H9 (cell line): ENCODE measurements around the gene RPP14. TPM values are rescaled to one million over a fixed set of nuclear protein-coding genes. Genes with fewer than 3 reads are reported as not detected.

Source experiments
- DNase-seq: peaks from one replicate; pipeline ENCODE4 v3.0.0-alpha.2; 2017
- H2AFZ ChIP-seq: one replicate; pipeline ENCODE4 v1.6.1; 2013; ENCODE audit warnings: mild to moderate bottlenecking, low read length, control low read depth, moderate library complexity
- H2AK5ac ChIP-seq: 2 replicates; pipeline ENCODE4 v1.6.1; 2013; ENCODE audit warnings: low read length, control low read depth, mixed read lengths; ENCODE audit not compliant: insufficient read length
- H2BK120ac ChIP-seq: one replicate; pipeline ENCODE4 v1.6.1; 2013; ENCODE audit warnings: low read depth, mild to moderate bottlenecking, low read length, control low read depth, inconsistent platforms; ENCODE audit not compliant: poor library complexity, severe bottlenecking
- H2BK12ac ChIP-seq: 2 replicates; pipeline ENCODE4 v1.6.1; 2013; ENCODE audit warnings: low read length, control low read depth, mixed read lengths, low read depth; ENCODE audit not compliant: insufficient read length
- H2BK15ac ChIP-seq: 2 replicates; pipeline ENCODE4 v1.6.1; 2013; ENCODE audit warnings: low read depth, low read length, control low read depth
- H2BK20ac ChIP-seq: one replicate; pipeline ENCODE4 v1.6.1; 2013; ENCODE audit warnings: low read depth, mild to moderate bottlenecking, low read length, control low read depth, inconsistent platforms; ENCODE audit not compliant: poor library complexity, severe bottlenecking
- H2BK5ac ChIP-seq: 2 replicates; pipeline ENCODE4 v1.6.1; 2013; ENCODE audit warnings: low read length, control low read depth, mixed read lengths; ENCODE audit not compliant: insufficient read length
- H3K14ac ChIP-seq: 2 replicates; pipeline ENCODE4 v1.6.1; 2013; ENCODE audit warnings: low read length, control low read depth; ENCODE audit not compliant: insufficient read depth
- H3K18ac ChIP-seq: 2 replicates; pipeline ENCODE4 v1.6.1; 2013; ENCODE audit warnings: low read depth, mild to moderate bottlenecking, mixed read lengths, low read length, control low read depth; ENCODE audit not compliant: insufficient read length
- H3K23ac ChIP-seq: 2 replicates; pipeline ENCODE4 v1.6.1; 2013; ENCODE audit warnings: low read length, control low read depth, mixed read lengths, low read depth; ENCODE audit not compliant: insufficient read length
- H3K23me2 ChIP-seq: 2 replicates; pipeline ENCODE4 v1.6.1; 2013; ENCODE audit warnings: low read depth, mild to moderate bottlenecking, mixed read lengths, low read length, control low read depth; ENCODE audit not compliant: insufficient read length, poor library complexity, severe bottlenecking
- H3K27ac ChIP-seq: 2 replicates; pipeline ENCODE4 v1.5.1; 2013; ENCODE audit warnings: low read length, control low read depth, mixed read lengths, low read depth; ENCODE audit not compliant: insufficient read length
- H3K27me3 ChIP-seq: 2 replicates; pipeline ENCODE4 v1.6.1; 2013; ENCODE audit warnings: low read length, control low read depth, inconsistent platforms; ENCODE audit not compliant: insufficient read depth
- H3K4ac ChIP-seq: 2 replicates; pipeline ENCODE4 v1.6.1; 2013; ENCODE audit warnings: low read depth, mild to moderate bottlenecking, control low read depth, inconsistent platforms, low read length, moderate library complexity
- H3K4me1 ChIP-seq: 2 replicates; pipeline ENCODE4 v1.6.1; 2013; ENCODE audit warnings: low read length, control low read depth, inconsistent platforms; ENCODE audit not compliant: insufficient read depth
- H3K4me2 ChIP-seq: 2 replicates; pipeline ENCODE4 v1.6.1; 2013; ENCODE audit warnings: low read length, control low read depth, mixed read lengths; ENCODE audit not compliant: insufficient read length, insufficient read depth
- H3K56ac ChIP-seq: 2 replicates; pipeline ENCODE4 v1.6.1; 2013; ENCODE audit warnings: low read depth, mild to moderate bottlenecking, mixed read lengths, low read length, control low read depth; ENCODE audit not compliant: insufficient read length
- H3K79me1 ChIP-seq: 2 replicates; pipeline ENCODE4 v1.6.1; 2013; ENCODE audit warnings: low read depth, mild to moderate bottlenecking, moderate library complexity, low read length, control low read depth, inconsistent platforms; ENCODE audit not compliant: insufficient read depth, poor library complexity, severe bottlenecking
- H3K79me2 ChIP-seq: 2 replicates; pipeline ENCODE4 v1.6.1; 2013; ENCODE audit warnings: low read length, control low read depth, inconsistent platforms; ENCODE audit not compliant: insufficient read depth
- H3K9ac ChIP-seq: 2 replicates; pipeline ENCODE4 v1.6.1; 2013; ENCODE audit warnings: low read length, control low read depth, mixed read lengths; ENCODE audit not compliant: insufficient read length; ENCODE audit errors: extremely low read depth
- H3K9me3 ChIP-seq: one replicate; pipeline ENCODE4 v1.6.1; 2013; ENCODE audit warnings: low read depth, low read length, inconsistent platforms; ENCODE audit not compliant: control insufficient read depth
- H3T11ph ChIP-seq: one replicate; pipeline ENCODE4 v1.6.1; 2013; ENCODE audit warnings: mild to moderate bottlenecking, low read length, control low read depth, inconsistent platforms
- H4K20me1 ChIP-seq: one replicate; pipeline ENCODE4 v1.6.1; 2013; ENCODE audit not compliant: control insufficient read depth, insufficient read length, insufficient read depth
- H4K5ac ChIP-seq: 2 replicates; pipeline ENCODE4 v1.6.1; 2013; ENCODE audit warnings: low read depth, mild to moderate bottlenecking, mixed read lengths, low read length, control low read depth; ENCODE audit not compliant: insufficient read length
- H4K8ac ChIP-seq: replicated peaks from 2 replicates; pipeline ENCODE4 v1.6.1; 2013; ENCODE audit warnings: low read length, control low read depth, mixed read lengths, low read depth; ENCODE audit not compliant: insufficient read length
- H4K91ac ChIP-seq: 2 replicates; pipeline ENCODE4 v1.6.1; 2013; ENCODE audit warnings: low read depth, mild to moderate bottlenecking, moderate library complexity, mixed read lengths, low read length, control low read depth; ENCODE audit not compliant: insufficient read length
- H3K27ac Mint-ChIP-seq, 3 experiments: 2 replicates in 2 of 3; 3 replicates in 1 of 3; pipeline ENCODE4 v1.8.0; 2020 to 2021; ENCODE audit warnings: mixed read lengths in 3 of 3, mild to moderate bottlenecking in 1 of 3, moderate library complexity in 1 of 3
- H3K27me3 Mint-ChIP-seq: 2 replicates; pipeline ENCODE4 v1.8.0; 2021; ENCODE audit warnings: low read depth, mild to moderate bottlenecking, moderate library complexity, mixed read lengths
- H3K36me3 Mint-ChIP-seq, 3 experiments: 2 replicates in 2 of 3; 3 replicates in 1 of 3; pipeline ENCODE4 v1.8.0; 2020 to 2021; ENCODE audit warnings: low read depth in 3 of 3, mixed read lengths in 3 of 3; ENCODE audit not compliant: insufficient read depth in 1 of 3
- H3K4me1 Mint-ChIP-seq, 2 experiments: 2 replicates each; pipeline ENCODE4 v1.8.0; 2020; ENCODE audit warnings: mixed read lengths in 2 of 2
- H3K4me3 Mint-ChIP-seq, 2 experiments: 2 replicates in 1 of 2; 3 replicates in 1 of 2; pipeline ENCODE4 v1.8.0; 2020 to 2021; ENCODE audit warnings: mild to moderate bottlenecking in 2 of 2, mixed read lengths in 2 of 2, moderate library complexity in 1 of 2
- H3K9me3 Mint-ChIP-seq, 2 experiments: 2 replicates in 1 of 2; 3 replicates in 1 of 2; pipeline ENCODE4 v1.8.0; 2020; ENCODE audit warnings: mild to moderate bottlenecking in 2 of 2, mixed read lengths in 2 of 2, moderate library complexity in 1 of 2
- CTCF ChIP-seq: fragments of 200-600 bp; sonication (generic); conservative IDR thresholded peaks from 3 replicates; pipeline ENCODE4 v1.8.0; 2021; ENCODE audit warnings: antibody characterized with exemption, mild to moderate bottlenecking
- WGBS: extraction: QIAGEN DNeasy Blood & Tissue Kit; methylation state at CpG from one replicate; pipeline ENCODE4 v1.1.7; 2013; ENCODE audit warnings: missing lambda C conversion rate, low lambda C conversion rate, mixed read lengths; ENCODE audit not compliant: insufficient read length; ENCODE audit errors: extremely low coverage; 5-methylcytosine and 5-hydroxymethylcytosine counted together
- total RNA-seq: library from RNA; stranded (reverse); gene quantifications from 2 replicates; pipeline ENCODE4 v1.2.1, GENCODE V29; 2021

The RPP14 gene
- total RNA-seq, 1 experiment from 2014 or later, result 23.9 TPM

GRCh38 chr3:58258392-58259055 lies 47.5 kb upstream of the RPP14 start:
- Histone ChIP-seq H2AFZ (no peak overlapping the region), H2AK5ac (no peak overlapping the region), H3K27me3 (no peaks in the 10 kb centered on the region), H2BK120ac (no peak overlapping the region), H4K91ac (no peak overlapping the region), H3K23ac (no peak overlapping the region), H3K9me3 (no peaks in the 10 kb centered on the region), H3K56ac (no peak overlapping the region), H3K4me2 (no peak overlapping the region), H3K14ac (no peak overlapping the region), H2BK5ac (no peak overlapping the region), H3K79me2 (no peaks in the 10 kb centered on the region), H4K8ac (no peak overlapping the region), H3T11ph (no peak overlapping the region), H3K27ac (no peak overlapping the region), H3K18ac (no peak overlapping the region), H3K79me1 (no peaks in the 10 kb centered on the region), H2BK20ac (no peak overlapping the region), H2BK12ac (no peak overlapping the region), H4K5ac (no peak overlapping the region), H3K4me1 (no peaks in the 10 kb centered on the region), H3K4ac (no peak overlapping the region), H3K23me2 (no peaks in the 10 kb centered on the region), H2BK15ac (no peak overlapping the region), H4K20me1 (no peaks in the 10 kb centered on the region), H3K9ac (no peak overlapping the region)
- no peaks in the 10 kb centered on the region for H3K36me3 Mint-ChIP-seq
- no CpG with 5 or more reads among the region's 10 CpGs for WGBS
- DNase-seq, result no peak
- no peak for TF ChIP-seq CTCF
- H3K27ac Mint-ChIP-seq, result no peak overlapping the region
- H3K9me3 Mint-ChIP-seq, result no peaks in the 10 kb centered on the region
- no peaks in the 10 kb centered on the region for H3K4me1 Mint-ChIP-seq
- H3K4me3 Mint-ChIP-seq, result no peak overlapping the region
- H3K27me3 Mint-ChIP-seq, result no peaks in the 10 kb centered on the region; the same call in 1 of the 2 replicates
